Dermis blood vessel endothelial cell (primary cell): ENCODE results near the gene PKIB. TPM values are rescaled to one million over a fixed set of nuclear protein-coding genes. Genes with fewer than 3 reads are reported as not detected.
"Not testable (repeated sequence)": the region's sequence is repeated elsewhere in the genome, so short reads cannot be mapped to it uniquely, and the experiment has no call there.

Experiments used
- DNase-seq: peaks from one replicate; pipeline ENCODE4 v3.0.0; 2010
- total RNA-seq: library from RNA; depleted of rRNA; stranded (reverse); fragments of >200 nt; gene quantifications from 2 replicates; pipeline ENCODE4 v1.2.3, GENCODE V29; 2014

Gene PKIB
- total RNA-seq, 1 donor from 2014 or later = not detected

- DNase-seq = no peak
Measured at GRCh38 chr6:122712448-122713137, 102.4 kb downstream of the PKIB start.

GRCh38 chr6:122713138-122713537 lies 102.9 kb downstream of the PKIB start:
- DNase-seq = no peak

- DNase-seq = no peak
Measured at GRCh38 chr6:122714059-122714458, 103.9 kb downstream of the PKIB start.

- no peak for DNase-seq
Measured at GRCh38 chr6:122715725-122716124, 105.5 kb downstream of the PKIB start.

- DNase-seq = no peak
Measured at GRCh38 chr6:122717350-122717749, 107.1 kb downstream of the PKIB start.

- no peak for DNase-seq
Measured at GRCh38 chr6:122718616-122719015, 108.4 kb downstream of the PKIB start.

GRCh38 chr6:122719176-122719575 lies 109.0 kb downstream of the PKIB start:
- no peak for DNase-seq

- DNase-seq = no peak
Measured at GRCh38 chr6:122722746-122723145, 112.5 kb downstream of the PKIB start.

GRCh38 chr6:122726649-122727048 lies 116.4 kb downstream of the PKIB start:
- DNase-seq = peak; percentile 20

- no peak for DNase-seq
Measured at GRCh38 chr6:122727244-122727643, 117.0 kb downstream of the PKIB start.

- no peak for DNase-seq
Measured at GRCh38 chr6:122730334-122730733, 120.1 kb downstream of the PKIB start.

- DNase-seq = peak; percentile 57
Measured at GRCh38 chr6:122730775-122731386, 120.7 kb downstream of the PKIB start.

GRCh38 chr6:122733259-122733658 lies 123.1 kb downstream of the PKIB start:
- DNase-seq = no peak

GRCh38 chr6:122734529-122735395 lies 124.6 kb downstream of the PKIB start:
- DNase-seq = no peak

GRCh38 chr6:122735582-122735981 lies 125.4 kb downstream of the PKIB start:
- no peak for DNase-seq

GRCh38 chr6:122736163-122736562 lies 126.0 kb downstream of the PKIB start:
- DNase-seq = no peak

GRCh38 chr6:122736616-122737015 lies 126.4 kb downstream of the PKIB start:
- no peak for DNase-seq

GRCh38 chr6:122740091-122740490 lies 129.9 kb downstream of the PKIB start:
- no peak for DNase-seq

GRCh38 chr6:122740936-122741335 lies 130.7 kb downstream of the PKIB start:
- DNase-seq = no peak

- peak; percentile 3 for DNase-seq
Measured at GRCh38 chr6:122744247-122744646, 134.0 kb downstream of the PKIB start.

GRCh38 chr6:122744856-122745255 lies 134.7 kb downstream of the PKIB start:
- DNase-seq = not testable (repeated sequence)

GRCh38 chr6:122746688-122747087 lies 136.5 kb downstream of the PKIB start:
- DNase-seq = no peak

- DNase-seq = no peak
Measured at GRCh38 chr6:122747573-122747972, 137.4 kb downstream of the PKIB start.

- not testable (repeated sequence) for DNase-seq
Measured at GRCh38 chr6:122748945-122749344, 138.7 kb downstream of the PKIB start.
